ENCODE results near the gene GCM1.

The GCM1 gene

GRCh38 chr6:53144802-53145201 is 3.8 kb downstream of the GCM1 start:
- DNase-seq = no peak

- DNase-seq = no peak
These were observed 4.9 kb downstream of the GCM1 start for GRCh38 chr6:53143710-53144109.

GRCh38 chr6:53142810-53143209 is 5.8 kb downstream of the GCM1 start:
- no peak for DNase-seq

- no peak for DNase-seq
These were observed 8.7 kb downstream of the GCM1 start for GRCh38 chr6:53139841-53140413.

- DNase-seq = no peak
These were observed 12.5 kb downstream of the GCM1 start for GRCh38 chr6:53136000-53136609.

- no peak for DNase-seq
These were observed 13.9 kb downstream of the GCM1 start for GRCh38 chr6:53134601-53135235.

- DNase-seq = no peak
These were observed 14.7 kb downstream of the GCM1 start for GRCh38 chr6:53133961-53134360.

- no peak for DNase-seq
These were observed 17.9 kb downstream of the GCM1 start for GRCh38 chr6:53130569-53131290.

- no peak for DNase-seq
These were observed 19.8 kb downstream of the GCM1 start for GRCh38 chr6:53128842-53129241.

- no peak for DNase-seq
These were observed 23.4 kb downstream of the GCM1 start for GRCh38 chr6:53125276-53125675.

- DNase-seq = no peak
These were observed 24.4 kb downstream of the GCM1 start for GRCh38 chr6:53124131-53124800.

- DNase-seq = no peak
These were observed 28.8 kb downstream of the GCM1 start for GRCh38 chr6:53119772-53120409.

GRCh38 chr6:53119349-53119748 is 29.3 kb downstream of the GCM1 start:
- DNase-seq = no peak

- no peak for DNase-seq
These were observed 32.9 kb downstream of the GCM1 start for GRCh38 chr6:53115741-53116140.

GRCh38 chr6:53115113-53115512 is 33.5 kb downstream of the GCM1 start:
- DNase-seq = no peak

GRCh38 chr6:53113742-53114141 is 34.9 kb downstream of the GCM1 start:
- DNase-seq = no peak

- no peak for DNase-seq
These were observed 35.8 kb downstream of the GCM1 start for GRCh38 chr6:53112871-53113270.

- DNase-seq = no peak
These were observed 36.2 kb downstream of the GCM1 start for GRCh38 chr6:53112404-53112803.

- DNase-seq = no peak
These were observed 36.8 kb downstream of the GCM1 start for GRCh38 chr6:53111865-53112264.

GRCh38 chr6:53109612-53110011 is 39.0 kb downstream of the GCM1 start:
- no peak for DNase-seq

GRCh38 chr6:53107091-53107490 is 41.5 kb downstream of the GCM1 start:
- DNase-seq = no peak

- no peak for DNase-seq
These were observed 43.7 kb downstream of the GCM1 start for GRCh38 chr6:53104916-53105315.

All from activated CD8-positive, alpha-beta memory T cell treated with anti-CD3 and anti-CD28 coated beads for 24 hours (primary cell).